Mesendoderm (in vitro differentiated cells): Measurements from ENCODE around the gene OR52M1.

Source experiments
- DNase-seq: peaks from one replicate; pipeline ENCODE4 v3.0.0; 2013
- H2AK5ac ChIP-seq: 2 replicates; pipeline ENCODE4 v1.6.1; 2013; ENCODE audit warnings: low read length, inconsistent platforms
- H2BK120ac ChIP-seq: 2 replicates; pipeline ENCODE4 v1.6.1; 2013; ENCODE audit warnings: low read depth, mild to moderate bottlenecking, low read length, moderate library complexity, mixed read lengths
- H2BK15ac ChIP-seq: replicated peaks from 2 replicates; pipeline ENCODE4 v1.6.1; 2013; ENCODE audit warnings: low read depth, mild to moderate bottlenecking, moderate library complexity
- H2BK5ac ChIP-seq: 2 replicates; pipeline ENCODE4 v1.6.1; 2013; ENCODE audit warnings: low read length, inconsistent platforms
- H3K18ac ChIP-seq: 2 replicates; pipeline ENCODE4 v1.6.1; 2013; ENCODE audit warnings: mild to moderate bottlenecking, low read length, mixed read lengths
- H3K23ac ChIP-seq: one replicate; pipeline ENCODE4 v1.6.1; 2013; ENCODE audit warnings: low read length
- H3K27ac ChIP-seq: 2 replicates; pipeline ENCODE4 v1.5.1; 2013; ENCODE audit warnings: low read depth, mild to moderate bottlenecking, inconsistent platforms, low read length, moderate library complexity
- H3K27me3 ChIP-seq: 2 replicates; pipeline ENCODE4 v1.6.1; 2013; ENCODE audit warnings: low read length, control low read depth, mild to moderate bottlenecking, inconsistent platforms; ENCODE audit not compliant: insufficient read depth, poor library complexity
- H3K36me3 ChIP-seq: 2 replicates; pipeline ENCODE4 v1.6.1; 2013; ENCODE audit warnings: low read length, inconsistent platforms; ENCODE audit not compliant: control insufficient read depth, insufficient read depth
- H3K4ac ChIP-seq: one replicate; pipeline ENCODE4 v1.6.1; 2013; ENCODE audit warnings: low read depth, mild to moderate bottlenecking, low read length, moderate library complexity
- H3K4me1 ChIP-seq: 2 replicates; pipeline ENCODE4 v1.6.1; 2013; ENCODE audit warnings: low read depth, low read length, inconsistent platforms; ENCODE audit not compliant: control insufficient read depth
- H3K4me2 ChIP-seq: 2 replicates; pipeline ENCODE4 v1.6.1; 2013; ENCODE audit warnings: low read length
- H3K4me3 ChIP-seq: 2 replicates; pipeline ENCODE4 v1.5.1; 2013; ENCODE audit warnings: mild to moderate bottlenecking, low read length
- H3K56ac ChIP-seq: one replicate; pipeline ENCODE4 v1.6.1; 2013; ENCODE audit warnings: low read length
- H3K79me1 ChIP-seq: 2 replicates; pipeline ENCODE4 v1.6.1; 2013; ENCODE audit warnings: low read length, inconsistent platforms
- H3K79me2 ChIP-seq: 2 replicates; pipeline ENCODE4 v1.6.1; 2013; ENCODE audit warnings: mild to moderate bottlenecking, low read length; ENCODE audit not compliant: control insufficient read depth, insufficient read depth
- H3K9ac ChIP-seq: 2 replicates; pipeline ENCODE4 v1.6.1; 2013; ENCODE audit warnings: low read length, inconsistent platforms
- H4K5ac ChIP-seq: one replicate; pipeline ENCODE4 v1.6.1; 2013; ENCODE audit warnings: low read length
- H4K8ac ChIP-seq: one replicate; pipeline ENCODE4 v1.6.1; 2013; ENCODE audit warnings: low read depth, mild to moderate bottlenecking, control low read depth, low read length, moderate library complexity
- WGBS: extraction: QIAGEN DNeasy Blood & Tissue Kit; methylation state at CpG from one replicate; pipeline ENCODE4 v1.1.7; 2013; ENCODE audit warnings: low lambda C conversion rate, missing lambda C conversion rate; ENCODE audit not compliant: insufficient coverage; ENCODE audit errors: extremely low coverage; 5-methylcytosine and 5-hydroxymethylcytosine counted together

OR52M1 gene

DNA sequence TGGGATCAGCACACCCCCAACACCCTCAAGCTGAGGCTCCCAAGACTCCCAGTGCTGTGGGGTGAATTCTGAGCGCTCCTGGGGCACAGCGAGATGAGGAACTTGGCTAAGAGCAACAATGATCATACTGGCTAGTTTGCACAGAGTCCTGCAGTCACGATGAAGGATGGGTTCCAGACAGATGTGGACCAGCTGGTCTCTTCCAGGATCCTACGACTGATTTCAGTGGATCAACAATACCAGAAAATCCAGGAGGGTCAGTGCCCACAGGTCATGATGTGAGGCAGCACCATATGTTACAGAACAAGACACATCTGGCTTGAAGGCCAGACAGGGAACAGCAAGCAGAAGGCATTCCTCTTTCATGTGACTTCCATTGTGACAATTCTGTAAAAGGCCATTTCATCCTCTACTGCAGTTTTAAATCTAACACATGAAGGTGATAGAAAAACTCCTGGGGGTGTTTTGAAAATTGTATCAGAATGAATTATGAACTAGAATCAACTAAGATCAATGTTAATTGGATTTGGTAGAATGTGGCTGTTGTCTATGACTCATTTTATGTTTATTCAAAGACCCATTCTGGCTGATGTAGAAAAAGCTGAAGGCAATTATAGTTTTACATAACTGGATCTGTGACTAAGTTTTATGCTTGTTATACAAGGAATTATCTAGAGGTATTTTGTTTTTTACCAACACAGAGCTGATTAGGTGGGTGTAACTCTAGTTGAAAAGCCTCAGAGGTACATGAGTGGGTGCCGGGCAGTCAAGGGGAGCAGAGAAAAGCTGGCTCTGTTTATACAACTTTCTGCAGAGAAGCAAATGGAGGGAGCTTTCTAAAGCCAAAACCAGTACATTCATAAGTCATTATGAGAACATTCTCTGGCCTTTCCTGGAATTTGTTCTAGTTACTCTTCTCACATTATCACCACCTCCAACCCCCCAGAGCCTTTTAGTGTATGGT lies 33.4 kb upstream of the OR52M1 start:
- no peak overlapping the region for H3K9ac ChIP-seq
- H4K5ac ChIP-seq, result no peak overlapping the region
- H2BK120ac ChIP-seq, result no peak overlapping the region
- no peak overlapping the region for H3K23ac ChIP-seq
- H3K27me3 ChIP-seq, result no peaks in the 10 kb centered on the region
- no peak overlapping the region for H3K27ac ChIP-seq
- H3K4me2 ChIP-seq, result no peak overlapping the region
- no peaks in the 10 kb centered on the region for H3K79me1 ChIP-seq
- no peak overlapping the region for H3K56ac ChIP-seq
- no peak overlapping the region for H2AK5ac ChIP-seq
- H3K4me3 ChIP-seq, result no peak overlapping the region
- H3K36me3 ChIP-seq, result no peaks in the 10 kb centered on the region
- no peak for DNase-seq
- no peaks in the 10 kb centered on the region for H3K4me1 ChIP-seq
- H3K79me2 ChIP-seq, result no peaks in the 10 kb centered on the region
- no CpG with 5 or more reads among the region's 5 CpGs for WGBS
- no peak overlapping the region for H3K18ac ChIP-seq
- H3K4ac ChIP-seq, result no peak overlapping the region
- H4K8ac ChIP-seq, result no peak overlapping the region
- H2BK5ac ChIP-seq, result no peak overlapping the region
- no peak overlapping the region for H2BK15ac ChIP-seq

DNA sequence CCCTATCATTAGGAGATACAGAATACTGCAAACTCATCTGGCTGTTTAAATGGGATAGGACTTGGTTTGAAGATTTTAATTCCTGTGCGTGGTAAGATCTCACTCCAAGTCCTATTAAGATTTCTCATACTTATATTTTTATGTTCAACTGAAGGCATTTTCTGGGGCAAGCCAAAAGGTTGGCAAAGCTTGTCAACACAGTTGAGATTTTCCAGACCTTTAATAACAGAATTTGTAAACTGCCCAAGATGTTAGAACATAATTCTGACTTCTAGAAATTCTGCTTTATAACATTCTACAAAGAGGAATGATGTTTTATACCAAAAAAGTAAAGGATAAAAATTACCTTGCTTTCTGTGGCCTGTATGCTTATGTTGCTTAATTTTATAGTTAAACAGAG lies 30.8 kb upstream of the OR52M1 start:
- Histone ChIP-seq H3K56ac (no peak overlapping the region), H3K4ac (no peak overlapping the region), H3K4me3 (no peak overlapping the region), H3K4me2 (no peak overlapping the region), H3K18ac (no peak overlapping the region), H4K8ac (no peak overlapping the region), H4K5ac (no peak overlapping the region), H3K79me2 (no peaks in the 10 kb centered on the region), H2AK5ac (no peak overlapping the region), H3K36me3 (no peaks in the 10 kb centered on the region), H3K4me1 (no peaks in the 10 kb centered on the region), H3K79me1 (no peaks in the 10 kb centered on the region), H3K23ac (no peak overlapping the region), H2BK120ac (no peak overlapping the region), H2BK15ac (no peak overlapping the region), H3K27me3 (no peaks in the 10 kb centered on the region), H2BK5ac (no peak overlapping the region), H3K9ac (no peak overlapping the region), H3K27ac (no peak overlapping the region)
- WGBS, result no CpG with 5 or more reads among the region's 1 CpG
- DNase-seq, result no peak

DNA sequence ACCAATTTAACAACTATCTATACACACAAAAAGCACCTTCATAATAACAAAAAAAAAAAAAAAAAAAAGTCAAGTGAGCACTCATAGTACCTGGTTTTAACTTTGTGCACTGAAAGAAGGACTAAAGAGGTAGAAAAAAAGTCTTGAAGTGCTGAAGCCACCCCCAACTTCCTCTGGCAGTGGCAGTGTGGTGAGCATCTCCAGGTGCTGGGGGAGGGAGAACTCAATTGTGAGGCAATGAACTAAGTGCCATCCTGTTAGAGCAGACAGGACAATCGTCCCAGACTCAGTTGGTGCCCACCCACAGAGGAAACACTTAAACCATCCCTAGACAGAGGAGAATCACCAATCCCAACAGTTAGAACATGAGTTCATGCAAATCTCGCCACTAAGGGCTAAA lies 22.7 kb upstream of the OR52M1 start:
- H2AK5ac ChIP-seq, result no peak overlapping the region
- H4K5ac ChIP-seq, result no peak overlapping the region
- no peaks in the 10 kb centered on the region for H3K4me1 ChIP-seq
- no peak overlapping the region for H3K23ac ChIP-seq
- no peaks in the 10 kb centered on the region for H3K79me1 ChIP-seq
- H2BK15ac ChIP-seq, result no peak overlapping the region
- no peak for DNase-seq
- WGBS, result no CpG with 5 or more reads among the region's 2 CpGs
- no peak overlapping the region for H2BK120ac ChIP-seq
- H3K27ac ChIP-seq, result no peak overlapping the region
- H3K4ac ChIP-seq, result no peak overlapping the region
- no peak overlapping the region for H3K18ac ChIP-seq
- no peak overlapping the region for H2BK5ac ChIP-seq
- H3K27me3 ChIP-seq, result no peaks in the 10 kb centered on the region
- H3K9ac ChIP-seq, result no peak overlapping the region
- no peaks in the 10 kb centered on the region for H3K36me3 ChIP-seq
- H4K8ac ChIP-seq, result no peak overlapping the region
- H3K79me2 ChIP-seq, result no peaks in the 10 kb centered on the region
- no peak overlapping the region for H3K4me3 ChIP-seq
- no peak overlapping the region for H3K56ac ChIP-seq
- H3K4me2 ChIP-seq, result no peak overlapping the region

DNA sequence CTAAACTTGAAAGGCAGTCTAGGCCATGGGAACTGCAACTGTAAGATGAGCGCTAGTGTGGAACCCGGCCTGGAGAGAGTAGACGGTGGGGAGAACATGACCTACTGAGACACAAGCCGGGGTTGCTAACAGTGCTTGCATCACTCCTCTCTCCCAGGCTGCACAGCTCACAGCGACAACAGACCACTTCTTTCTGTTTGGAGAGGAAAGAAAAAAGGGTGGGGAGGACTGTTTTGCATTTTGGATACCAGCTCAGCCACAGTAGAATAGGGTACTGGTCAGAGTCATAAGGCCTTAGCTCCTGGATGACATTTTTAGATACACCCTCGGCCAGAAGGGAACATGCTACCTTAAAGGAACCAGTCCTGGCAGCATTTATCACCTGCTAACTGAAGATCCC lies 22.2 kb upstream of the OR52M1 start:
- Histone ChIP-seq H3K9ac (no peak overlapping the region), H3K79me2 (no peaks in the 10 kb centered on the region), H3K27me3 (no peaks in the 10 kb centered on the region), H2AK5ac (no peak overlapping the region), H3K36me3 (no peaks in the 10 kb centered on the region), H3K4me3 (no peak overlapping the region), H3K79me1 (no peaks in the 10 kb centered on the region), H3K18ac (no peak overlapping the region), H3K56ac (no peak overlapping the region), H3K4me2 (no peak overlapping the region), H2BK15ac (no peak overlapping the region), H4K5ac (no peak overlapping the region), H3K4ac (no peak overlapping the region), H3K27ac (no peak overlapping the region), H2BK120ac (no peak overlapping the region), H3K23ac (no peak overlapping the region), H4K8ac (no peak overlapping the region), H3K4me1 (no peaks in the 10 kb centered on the region), H2BK5ac (no peak overlapping the region)
- WGBS, result no CpG with 5 or more reads among the region's 6 CpGs
- DNase-seq, result no peak

DNA sequence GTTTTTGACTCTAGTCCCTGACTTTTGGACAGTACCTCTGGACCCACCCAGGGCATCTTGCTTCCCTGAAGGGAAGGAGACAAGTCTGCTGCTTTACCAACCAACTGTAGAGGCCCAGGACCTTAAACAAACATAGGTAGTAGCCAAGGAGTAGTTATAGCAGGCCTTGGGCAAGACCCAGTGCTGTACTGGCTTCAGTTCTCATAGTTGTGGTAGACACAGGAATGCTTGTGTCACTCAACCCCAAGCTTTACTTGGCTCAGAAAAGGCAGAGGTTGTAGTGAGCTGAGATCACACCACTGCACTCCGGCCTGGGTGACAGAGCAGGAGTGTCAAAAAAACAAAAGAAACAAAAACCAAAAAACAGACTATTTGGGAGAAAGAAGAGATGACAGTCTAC lies 21.3 kb upstream of the OR52M1 start:
- Histone ChIP-seq H2BK120ac (no peak overlapping the region), H3K4me2 (no peak overlapping the region), H3K23ac (no peak overlapping the region), H2AK5ac (no peak overlapping the region), H3K56ac (no peak overlapping the region), H3K27me3 (no peaks in the 10 kb centered on the region), H2BK15ac (no peak overlapping the region), H4K8ac (no peak overlapping the region), H3K79me1 (no peaks in the 10 kb centered on the region), H3K18ac (no peak overlapping the region), H3K4me1 (no peaks in the 10 kb centered on the region), H3K4ac (no peak overlapping the region), H3K4me3 (no peak overlapping the region), H3K9ac (no peak overlapping the region), H3K79me2 (no peaks in the 10 kb centered on the region), H4K5ac (no peak overlapping the region), H3K36me3 (no peaks in the 10 kb centered on the region), H3K27ac (no peak overlapping the region), H2BK5ac (no peak overlapping the region)
- no CpG with 5 or more reads among the region's 1 CpG for WGBS
- no peak for DNase-seq

DNA sequence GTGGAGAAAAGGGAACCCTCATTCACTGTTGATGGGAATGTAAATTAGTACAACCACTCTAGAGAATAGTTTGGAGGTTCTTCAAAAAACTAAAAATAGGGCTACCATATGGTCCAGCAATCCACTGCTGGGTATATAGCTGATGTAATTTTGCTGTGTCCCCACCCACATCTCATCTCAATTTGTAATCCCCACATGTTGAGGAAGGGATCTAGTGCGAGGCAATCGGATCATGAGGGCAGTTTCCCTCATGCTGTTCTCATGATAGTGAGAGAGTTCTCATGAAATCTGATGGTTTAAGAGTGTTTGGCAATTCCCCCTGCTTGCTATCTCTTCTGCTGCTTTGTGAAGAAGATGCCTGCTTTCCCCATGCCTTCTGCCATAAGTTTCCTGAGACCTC lies 17.1 kb upstream of the OR52M1 start:
- Histone ChIP-seq H3K4me2 (no peak overlapping the region), H3K27me3 (no peaks in the 10 kb centered on the region)

More for the DNA sequence above, 17.1 kb upstream of the OR52M1 start:
- H4K8ac ChIP-seq, result no peak overlapping the region
- no peak overlapping the region for H2BK5ac ChIP-seq
- no peak overlapping the region for H3K23ac ChIP-seq
- H2BK120ac ChIP-seq, result no peak overlapping the region
- no peak overlapping the region for H3K18ac ChIP-seq
- no peak overlapping the region for H4K5ac ChIP-seq
- no peaks in the 10 kb centered on the region for H3K4me1 ChIP-seq
- WGBS, result no CpG with 5 or more reads among the region's 2 CpGs
- no peak overlapping the region for H3K4ac ChIP-seq
- H3K4me3 ChIP-seq, result no peak overlapping the region
- H3K36me3 ChIP-seq, result no peaks in the 10 kb centered on the region
- H3K27ac ChIP-seq, result no peak overlapping the region
- H2BK15ac ChIP-seq, result no peak overlapping the region
- no peaks in the 10 kb centered on the region for H3K79me1 ChIP-seq
- no peak overlapping the region for H3K56ac ChIP-seq
- no peak for DNase-seq
- no peak overlapping the region for H2AK5ac ChIP-seq
- no peaks in the 10 kb centered on the region for H3K79me2 ChIP-seq
- no peak overlapping the region for H3K9ac ChIP-seq
